Right renal cortex interstitium (tissue), 3 donors: Measurements from ENCODE around the gene CSPG5. TPM values are rescaled to one million over a fixed set of nuclear protein-coding genes. Genes with fewer than 3 reads are reported as not detected.

Source experiments
- DNase-seq, 3 donors: peaks; one replicate each; pipeline ENCODE4 v3.0.0-alpha.2; 2013; ENCODE audit warnings: low read depth in 3 of 3, low spot score in 2 of 3
- polyA plus RNA-seq, 3 donors: library from polyadenylated mRNA; unstranded; fragments of 120-200 nt; gene quantifications; one replicate each; pipeline ENCODE4 v1.2.1, GENCODE V29; 2013; ENCODE audit not compliant: insufficient read length in 3 of 3

CSPG5 gene
- 1 to 10 TPM in 1 of 3 donors, under 1 TPM in 2; 0.82 to 1.1 (median 0.96) TPM for polyA plus RNA-seq

- no peak for DNase-seq
These were observed at the start of gene CSPG5 for GRCh38 chr3:47578691-47579632. TSS of gene CSPG5 (minus strand) at chr3:47578865. CDS start at chr3:47578693, 172 bp downstream.

GRCh38 chr3:47628426-47628825, 49.8 kb upstream of the CSPG5 start:
- no peak for DNase-seq

- DNase-seq, result no peak
These were observed 44.2 kb upstream of the CSPG5 start for GRCh38 chr3:47622671-47623461.

GRCh38 chr3:47617086-47618010, 38.7 kb upstream of the CSPG5 start:
- no peak for DNase-seq

GRCh38 chr3:47614788-47615187, 36.1 kb upstream of the CSPG5 start:
- DNase-seq, result no peak

- DNase-seq, result no peak
These were observed 35.1 kb upstream of the CSPG5 start for GRCh38 chr3:47613722-47614121.

GRCh38 chr3:47612879-47613278, 34.2 kb upstream of the CSPG5 start:
- DNase-seq, result no peak

GRCh38 chr3:47612178-47612577, 33.5 kb upstream of the CSPG5 start:
- DNase-seq, result no peak

GRCh38 chr3:47611576-47611975, 32.9 kb upstream of the CSPG5 start:
- DNase-seq, result no peak

- no peak for DNase-seq
These were observed 31.9 kb upstream of the CSPG5 start for GRCh38 chr3:47610583-47610982.

GRCh38 chr3:47607335-47607734, 28.7 kb upstream of the CSPG5 start:
- no peak for DNase-seq

GRCh38 chr3:47606165-47606564, 27.5 kb upstream of the CSPG5 start:
- DNase-seq, result no peak

GRCh38 chr3:47605652-47606051, 27.0 kb upstream of the CSPG5 start:
- no peak for DNase-seq

- DNase-seq, result no peak
These were observed 25.5 kb upstream of the CSPG5 start for GRCh38 chr3:47604145-47604544.

- no peak for DNase-seq
These were observed 24.7 kb upstream of the CSPG5 start for GRCh38 chr3:47603332-47603731.

- no peak for DNase-seq
These were observed 22.6 kb upstream of the CSPG5 start for GRCh38 chr3:47601281-47601680.

- no peak for DNase-seq
These were observed 16.1 kb upstream of the CSPG5 start for GRCh38 chr3:47594792-47595191.

GRCh38 chr3:47592066-47592795, 13.6 kb upstream of the CSPG5 start:
- no peak for DNase-seq

- DNase-seq, result no peak
These were observed 11.6 kb upstream of the CSPG5 start for GRCh38 chr3:47590216-47590615.

GRCh38 chr3:47588587-47588986, 9.9 kb upstream of the CSPG5 start:
- DNase-seq, result no peak
